LNCAP (cell line): ENCODE results near the gene CYP4B1.

ENCODE experiments used
- CTCF ChIP-seq: fragments of 450-650 bp; IDR thresholded peaks from 2 replicates; pipeline ENCODE4 v1.5.1; 2017; ENCODE audit warnings: mild to moderate bottlenecking

Gene CYP4B1

GRCh38 chr1:46807046-46807972 lies 8.5 kb downstream of the CYP4B1 start:
- TF ChIP-seq CTCF = no peak

GRCh38 chr1:46809071-46809470 lies 10.2 kb downstream of the CYP4B1 start:
- no peak for TF ChIP-seq CTCF

GRCh38 chr1:46809904-46810303 lies 11.1 kb downstream of the CYP4B1 start:
- no peak for TF ChIP-seq CTCF

GRCh38 chr1:46810596-46810995 lies 11.8 kb downstream of the CYP4B1 start:
- TF ChIP-seq CTCF = no peak

- no peak for TF ChIP-seq CTCF
Measured at GRCh38 chr1:46811053-46811452, 12.2 kb downstream of the CYP4B1 start.

- no peak for TF ChIP-seq CTCF
Measured at GRCh38 chr1:46812065-46812963, 13.5 kb downstream of the CYP4B1 start.

- TF ChIP-seq CTCF = no peak
Measured at GRCh38 chr1:46812996-46813857, 14.4 kb downstream of the CYP4B1 start.
